NCI-H2227 treated with DMSO at 0.1 percent for 48 hours (cell line): ENCODE measurements around the gene LYPLAL1.
"Not testable (repeated sequence)": the region's sequence is repeated elsewhere in the genome, so short reads cannot be mapped to it uniquely, and the experiment has no call there.

Experiments used
- DNase-seq: peaks from one replicate; lab custom pipeline; 2025; lab: John Stamatoyannopoulos, UW

LYPLAL1 gene

DNA sequence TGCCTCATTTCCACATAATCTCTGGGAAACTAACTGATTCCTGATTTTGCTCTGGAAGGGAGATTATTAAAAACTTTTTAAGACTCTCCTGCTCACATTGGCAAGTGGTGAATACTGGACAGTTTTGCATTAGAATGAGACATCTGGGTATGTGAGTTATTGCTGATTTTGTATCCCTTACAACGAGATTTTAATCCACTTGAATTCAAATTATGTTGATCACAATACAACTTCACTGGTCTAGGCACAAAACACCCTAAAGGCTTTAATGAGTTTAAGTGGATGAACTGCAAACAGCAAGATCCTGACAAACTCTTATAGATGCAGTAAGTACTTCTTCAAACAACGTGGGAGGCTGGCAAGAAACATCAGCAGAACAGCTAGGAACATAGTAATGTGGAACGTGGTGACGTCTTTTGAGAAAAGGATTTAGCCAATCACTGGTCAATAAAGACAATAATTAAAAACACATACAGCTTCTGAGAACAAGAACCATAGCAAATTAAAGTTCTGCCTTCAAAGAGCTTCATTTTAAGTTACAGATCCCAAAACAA, 10.2 kb upstream of the LYPLAL1 start:
- no peak for DNase-seq

- no peak for DNase-seq
Measured at GRCh38 chr1:219171192-219171935, 2.3 kb upstream of the LYPLAL1 start.

- DNase-seq: no peak
Measured at GRCh38 chr1:219172821-219173220, 857 bp upstream of the LYPLAL1 start.

DNA sequence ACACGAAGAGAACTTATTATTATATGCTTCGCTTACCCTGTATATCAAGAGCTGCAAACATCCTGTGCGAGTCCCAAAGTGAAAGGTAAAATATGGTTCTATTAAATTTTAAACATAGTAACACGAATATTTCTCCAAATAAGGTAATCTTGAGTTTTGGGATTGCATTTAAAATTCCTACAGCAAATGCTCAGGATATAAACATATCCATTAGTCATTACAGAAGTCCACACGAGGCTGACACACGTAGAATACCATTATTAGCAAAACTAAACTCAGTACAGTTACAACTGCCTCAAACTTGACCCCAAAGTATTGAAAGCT, 282 bp upstream of the LYPLAL1 start:
- no peak for DNase-seq

DNA sequence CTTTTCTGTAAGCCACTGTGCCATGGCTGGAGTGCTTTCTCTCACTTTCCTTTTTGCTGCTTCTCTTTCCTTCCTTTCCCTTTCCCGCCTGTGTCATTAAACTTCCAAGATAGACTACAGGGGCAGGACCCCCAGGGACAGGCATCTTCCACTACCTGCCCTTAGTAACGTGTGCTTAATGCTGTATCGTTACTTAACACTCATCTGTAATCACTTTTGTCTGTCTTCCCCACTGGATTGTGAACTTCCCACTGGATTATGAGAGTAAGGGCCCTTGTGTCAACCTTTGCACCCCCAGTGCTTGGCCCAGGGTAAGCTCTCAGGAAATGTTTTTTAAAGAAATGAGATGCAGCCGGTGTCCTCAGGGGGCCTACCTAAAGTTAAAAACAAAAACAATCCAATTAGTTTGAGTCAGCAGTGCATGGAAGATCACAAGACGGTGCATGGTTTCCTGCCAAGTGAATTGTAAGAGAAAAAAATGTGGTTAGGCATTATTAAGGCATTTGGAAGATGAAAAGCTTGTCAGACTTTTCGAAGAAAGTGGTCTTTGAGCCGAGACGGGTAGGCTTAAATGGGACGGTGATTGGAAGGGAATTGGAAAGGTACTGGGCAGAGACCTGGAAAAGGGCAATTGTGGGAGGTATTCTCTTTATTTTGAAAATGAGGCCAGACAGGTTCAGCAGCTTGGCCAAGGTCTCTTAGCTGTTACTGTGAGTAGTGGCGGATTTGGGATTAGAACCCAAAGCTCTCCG, 958 bp downstream of the LYPLAL1 start:
- no peak for DNase-seq

- no peak for DNase-seq
Measured at GRCh38 chr1:219175212-219175564, 1.5 kb downstream of the LYPLAL1 start.

DNA sequence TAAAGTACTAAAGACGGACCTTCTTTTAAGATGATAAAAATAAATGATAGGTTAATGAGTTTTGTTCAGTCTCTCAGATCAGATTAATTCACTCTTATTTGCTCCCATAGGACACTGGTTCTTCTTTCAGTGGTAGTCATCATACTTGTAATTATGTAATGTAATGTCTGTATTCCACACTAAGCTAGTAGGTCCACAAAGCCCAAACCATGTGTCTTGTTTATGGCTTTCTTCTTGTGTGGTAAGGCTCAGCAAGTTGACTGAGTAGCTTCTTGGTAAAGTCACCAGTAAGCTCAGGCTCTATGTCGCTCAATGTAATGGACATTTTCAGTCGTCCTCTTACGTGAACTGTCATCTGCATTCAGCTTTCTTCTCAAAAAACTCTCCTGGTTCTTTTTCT, 2.5 kb downstream of the LYPLAL1 start:
- DNase-seq: no peak

DNA sequence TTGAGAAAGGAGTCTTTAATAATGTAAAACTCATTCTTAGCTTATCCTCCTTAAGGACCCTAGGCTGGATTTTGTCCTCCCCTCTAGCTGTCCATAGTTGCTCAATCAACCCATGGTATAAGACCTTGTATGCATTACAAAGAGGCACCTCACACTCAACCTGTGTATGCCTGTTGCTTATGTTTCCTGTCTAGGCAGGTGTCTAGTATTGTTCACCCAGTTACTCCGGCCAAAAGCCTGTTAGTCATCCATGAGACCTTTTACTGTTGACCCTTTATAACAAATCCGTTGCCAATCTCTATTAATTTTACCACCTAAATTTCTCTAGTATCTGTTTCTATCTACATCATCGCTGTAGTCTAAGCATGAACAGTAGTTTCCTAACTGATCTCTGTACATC, 3.7 kb downstream of the LYPLAL1 start:
- DNase-seq: no peak

GRCh38 chr1:219177940-219178339, 4.3 kb downstream of the LYPLAL1 start:
- DNase-seq: no peak

DNA sequence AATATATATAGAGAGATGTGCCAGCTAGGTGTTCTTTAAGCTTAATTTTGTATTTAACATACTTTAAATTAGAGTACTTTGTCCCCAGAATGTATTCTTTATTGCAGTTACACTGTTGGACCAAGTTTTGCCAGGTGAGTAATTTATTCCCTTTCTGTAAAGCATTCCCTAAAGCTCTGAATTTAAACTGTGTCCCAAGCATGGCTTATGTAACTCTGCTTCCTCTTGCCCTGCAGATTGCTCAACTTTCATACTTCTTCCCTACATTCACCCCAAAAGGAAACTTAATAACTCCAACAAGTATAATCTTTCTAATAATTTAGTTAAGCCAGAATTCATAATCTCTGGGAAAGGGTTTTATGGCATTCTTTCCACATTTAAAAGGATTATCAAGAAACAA, 5.6 kb downstream of the LYPLAL1 start:
- no peak for DNase-seq

DNA sequence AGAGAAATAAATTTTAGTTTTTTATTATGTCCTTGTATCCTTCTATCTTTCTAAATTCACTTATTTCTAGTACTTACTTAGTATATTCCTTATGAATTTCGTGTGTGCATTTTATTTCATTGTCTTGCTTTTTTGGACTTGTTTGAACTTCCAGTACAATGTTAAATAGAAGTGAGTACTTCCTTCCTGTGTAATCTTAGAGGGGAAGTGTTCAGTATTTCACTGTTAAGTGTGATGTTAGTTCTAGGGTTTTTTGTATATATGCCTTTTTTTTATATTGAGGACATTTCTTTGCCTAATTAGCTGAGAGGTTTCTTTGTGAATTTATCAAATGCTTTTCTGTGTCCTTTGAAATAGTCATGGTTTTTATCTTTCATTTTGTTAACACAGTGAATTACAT, 10.7 kb downstream of the LYPLAL1 start:
- DNase-seq: no peak

DNA sequence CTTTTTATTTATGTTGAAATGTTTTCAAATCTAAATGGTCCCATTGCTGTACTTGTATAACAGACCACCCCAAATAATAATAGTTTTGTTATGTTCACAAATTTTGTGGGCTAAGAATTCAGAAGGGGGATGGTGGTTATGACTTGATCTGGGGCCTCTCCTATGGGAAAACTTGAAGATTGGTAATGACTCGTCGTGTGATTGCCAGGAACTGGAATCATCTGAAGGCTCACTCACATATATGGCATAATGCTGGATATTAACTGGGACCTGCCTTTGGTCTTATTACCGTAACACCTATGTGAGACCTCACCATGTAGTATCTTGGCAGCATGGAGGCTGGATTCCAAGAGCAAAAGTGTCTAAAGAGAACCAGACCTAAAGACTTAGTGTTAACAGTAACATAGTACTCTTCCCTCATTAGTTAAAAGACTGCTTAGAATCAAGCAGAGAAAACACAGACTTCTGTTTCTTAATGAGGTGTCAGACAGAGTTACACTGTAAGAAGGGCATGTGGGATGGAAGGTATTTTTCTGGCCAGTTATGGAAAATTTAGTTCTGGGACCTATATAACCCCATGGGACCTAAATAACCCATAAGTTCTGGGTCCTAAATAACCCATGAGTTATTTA, 11.9 kb downstream of the LYPLAL1 start:
- DNase-seq: no peak

DNA sequence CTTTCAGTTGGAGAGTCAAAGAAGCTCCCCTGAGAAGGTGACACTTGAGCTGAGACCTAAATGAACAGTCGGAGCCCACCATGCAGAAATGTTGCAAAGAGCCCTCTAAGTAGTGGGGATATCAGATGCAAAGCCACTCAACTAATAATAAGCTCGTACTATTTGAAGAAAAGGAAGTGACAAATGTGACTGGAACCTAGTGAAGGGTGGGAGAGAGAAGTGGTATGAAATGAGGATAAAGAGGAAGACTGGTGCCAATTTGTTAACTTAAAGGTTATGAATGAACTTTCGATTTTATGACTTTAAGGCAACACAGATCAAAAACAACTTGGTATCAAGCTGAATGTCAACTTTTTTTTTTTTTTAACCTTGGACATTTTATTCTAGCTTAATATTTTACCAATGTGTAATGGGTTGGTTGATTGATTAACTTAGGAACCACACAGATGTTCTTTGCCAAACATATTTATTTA, 14.7 kb downstream of the LYPLAL1 start:
- no peak for DNase-seq

- DNase-seq: no peak
Measured at GRCh38 chr1:219189021-219189824, 15.5 kb downstream of the LYPLAL1 start.

GRCh38 chr1:219189952-219190351, 16.3 kb downstream of the LYPLAL1 start:
- no peak for DNase-seq

DNA sequence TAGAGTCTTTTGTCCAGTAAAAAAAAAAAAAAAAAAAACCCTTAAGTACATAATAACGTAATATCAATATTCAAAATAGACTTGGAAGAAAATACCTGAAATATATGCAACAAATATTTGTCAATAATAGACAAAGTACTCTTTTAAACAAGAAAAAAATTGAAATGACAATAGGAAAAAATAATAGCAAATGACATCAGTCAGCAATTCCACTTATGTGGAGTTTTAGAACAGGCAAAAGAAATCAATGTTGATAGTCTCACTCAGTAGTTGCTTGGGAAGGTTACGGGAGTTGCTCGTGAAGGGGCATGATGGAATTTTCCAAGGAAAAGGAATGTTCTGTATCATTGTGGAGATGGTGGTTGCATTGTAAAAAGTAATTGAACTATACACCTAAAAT, 16.9 kb downstream of the LYPLAL1 start:
- no peak for DNase-seq

DNA sequence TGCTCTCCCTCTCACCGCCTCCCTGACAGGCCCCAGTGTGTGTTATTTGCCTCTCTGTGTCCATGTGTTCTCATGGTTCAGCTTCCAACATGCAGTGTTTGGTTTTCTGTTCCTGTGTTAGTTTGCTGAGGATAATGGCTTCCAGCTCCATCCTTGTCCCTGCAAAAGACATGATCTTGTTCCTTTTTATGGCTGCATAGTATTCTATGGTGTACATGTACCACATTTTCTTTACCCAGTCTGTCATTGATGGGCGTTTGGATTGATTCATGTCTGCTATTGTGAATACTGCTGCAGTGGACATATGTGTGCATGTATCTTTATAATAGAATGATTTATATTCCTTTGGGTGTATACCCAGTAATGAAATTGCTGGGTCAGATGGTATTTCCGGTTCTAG, 22.2 kb downstream of the LYPLAL1 start:
- DNase-seq: not testable (repeated sequence)

DNA sequence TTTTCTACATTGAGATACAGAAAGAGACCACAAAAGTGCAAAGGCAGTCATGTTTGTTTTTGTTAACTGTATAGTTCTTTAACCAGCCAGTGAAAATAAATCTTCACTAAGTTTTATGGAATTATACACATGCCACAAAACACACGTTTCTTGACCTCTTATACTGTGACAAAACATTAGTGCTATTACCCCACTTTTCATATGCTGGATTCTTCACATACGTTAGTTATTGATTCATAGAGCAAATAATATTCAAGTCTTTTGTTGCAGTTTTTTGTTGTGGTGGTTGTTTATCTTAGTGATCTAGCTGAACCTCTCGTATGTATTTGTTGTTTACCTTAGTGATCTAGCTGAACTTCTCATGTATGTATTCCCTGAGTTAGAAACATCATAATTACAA, 28.0 kb downstream of the LYPLAL1 start:
- no peak for DNase-seq

- DNase-seq: no peak
Measured at GRCh38 chr1:219202567-219202966, 28.9 kb downstream of the LYPLAL1 start.

GRCh38 chr1:219206350-219206749, 32.7 kb downstream of the LYPLAL1 start:
- DNase-seq: no peak

DNA sequence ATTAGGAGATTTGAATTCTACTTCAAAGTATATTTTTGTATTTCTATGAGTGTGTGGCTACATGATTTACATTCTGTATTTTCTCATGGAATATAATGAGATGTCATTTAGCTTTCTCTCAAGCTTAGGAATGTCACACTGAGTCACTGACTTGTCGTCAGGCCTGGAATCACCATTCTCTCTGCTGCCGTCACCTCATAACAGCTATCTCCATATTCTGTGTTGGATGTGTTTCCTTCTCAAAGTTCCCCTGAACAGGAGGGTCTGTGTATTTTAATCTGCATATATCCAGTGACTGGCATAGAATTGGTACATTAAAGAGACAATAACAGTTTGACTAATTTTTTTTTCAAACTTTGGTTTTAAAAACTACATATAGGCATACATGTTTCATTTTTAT, 35.9 kb downstream of the LYPLAL1 start:
- DNase-seq: no peak

DNA sequence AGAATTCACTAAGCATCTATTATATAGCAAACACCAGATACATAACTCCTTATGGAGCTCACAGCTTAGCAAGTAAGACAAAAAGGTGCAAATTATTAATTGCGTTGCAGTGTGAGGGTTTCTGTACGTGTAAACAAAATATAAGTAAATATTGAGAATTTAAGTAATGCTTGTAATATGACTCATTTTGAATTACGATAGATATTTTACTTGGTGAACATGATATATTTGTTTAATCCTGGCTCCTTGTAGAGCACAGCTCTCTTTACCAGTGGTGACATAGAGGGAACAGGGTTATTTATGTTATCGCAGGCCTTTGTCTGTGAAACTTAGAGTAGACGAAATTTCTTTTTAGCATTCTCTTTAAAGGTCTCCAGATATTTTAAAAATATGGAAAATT, 36.4 kb downstream of the LYPLAL1 start:
- DNase-seq: no peak
